ENCODE measurements around the gene ASIC5. TPM values are rescaled to one million over a fixed set of nuclear protein-coding genes. Genes with fewer than 3 reads are reported as not detected.
"Not testable (repeated sequence)": the region's sequence is repeated elsewhere in the genome, so short reads cannot be mapped to it uniquely, and the experiment has no call there.

The ASIC5 gene
- total and polyA plus RNA-seq, 7 experiments from 2014 or later: not detected

DNA sequence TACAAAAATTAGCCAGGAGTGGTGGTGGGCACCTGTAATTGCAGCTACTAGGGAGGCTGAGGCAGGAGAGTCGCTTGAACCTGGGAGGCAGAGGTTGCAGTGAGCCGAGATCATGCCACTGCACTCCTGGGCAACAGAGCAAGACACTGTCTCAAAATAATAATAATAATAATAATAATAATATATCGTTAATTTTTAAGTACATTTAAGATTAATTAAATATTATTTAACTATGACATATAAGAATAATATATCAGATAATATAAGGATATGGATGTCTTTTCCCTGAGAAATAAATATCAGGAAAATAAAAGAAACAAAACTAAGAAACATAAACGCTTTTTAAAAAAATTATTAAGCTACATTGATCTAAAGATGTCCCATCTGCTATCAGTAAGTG is 68.5 kb downstream of the ASIC5 start:
- H3K4me1 ChIP-seq (ENCODE audit: control insufficient read depth in 2 of 2, insufficient read depth in 2 of 2, low read length in 2 of 2); DNase-seq; CTCF ChIA-PET; H3K27ac ChIP-seq (ENCODE audit: low read depth, low read length); ATAC-seq; H3K27me3 ChIP-seq (ENCODE audit: control insufficient read depth in 2 of 2, insufficient read depth in 2 of 2, low read length in 2 of 2); H3K27ac Mint-ChIP-seq; H3K36me3 Mint-ChIP-seq; H3K27me3 Mint-ChIP-seq; H3K4me1 Mint-ChIP-seq; H3K9me3 Mint-ChIP-seq; H3K4me3 Mint-ChIP-seq; H3K9me3 ChIP-seq (ENCODE audit: control insufficient read depth in 2 of 3, low read length in 3 of 3); intact Hi-C loops (cut with micrococcal nuclease); POLR2A ChIA-PET; H3K4me3 ChIP-seq (ENCODE audit: low read length); H3K36me3 ChIP-seq (ENCODE audit: control insufficient read depth in 2 of 3, insufficient read depth in 3 of 3, low read length in 3 of 3): not testable (repeated sequence)

DNA sequence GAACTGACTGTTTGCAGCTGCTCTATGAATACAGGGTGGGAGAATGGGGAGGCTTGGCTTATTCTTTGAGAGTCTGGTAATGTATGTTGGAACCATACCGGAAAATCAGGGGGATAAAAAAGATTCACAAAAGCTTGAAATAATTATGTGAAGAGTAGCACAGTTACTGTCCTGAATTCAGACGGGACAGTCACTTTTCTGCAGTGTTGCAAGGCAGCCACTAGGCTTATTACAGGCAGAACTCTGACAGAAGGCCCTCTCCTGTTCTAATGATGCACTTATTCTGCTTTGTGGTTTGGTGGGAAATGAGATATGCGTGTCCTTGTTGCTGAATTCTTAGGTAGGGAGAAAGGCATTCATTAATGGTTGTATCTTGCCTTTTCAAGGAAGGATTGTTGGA is 70.1 kb downstream of the ASIC5 start:
- peaks cover 0 to 3% (median 0%) of the 10 kb centered on the region in 5 donors for H3K27me3 Mint-ChIP-seq
- intact Hi-C loops (cut with micrococcal nuclease): no loop called here
- H3K36me3 Mint-ChIP-seq: no peaks in the 10 kb centered on the region
- no peak overlapping the region for H3K4me3 Mint-ChIP-seq
- no peaks in the 10 kb centered on the region for H3K9me3 ChIP-seq (ENCODE audit: control insufficient read depth in 2 of 3, low read length in 3 of 3)
- H3K27ac Mint-ChIP-seq: no peak overlapping the region
- POLR2A ChIA-PET: no interaction called here
- H3K27me3 ChIP-seq (ENCODE audit: control insufficient read depth in 2 of 2, insufficient read depth in 2 of 2, low read length in 2 of 2): no peaks in the 10 kb centered on the region
- no peak overlapping the region for H3K4me3 ChIP-seq (ENCODE audit: low read length)
- no peaks in the 10 kb centered on the region for H3K4me1 ChIP-seq (ENCODE audit: control insufficient read depth in 2 of 2, insufficient read depth in 2 of 2, low read length in 2 of 2)
- CTCF ChIA-PET: no interaction called here
- no peaks in the 10 kb centered on the region for H3K4me1 Mint-ChIP-seq
- H3K36me3 ChIP-seq (ENCODE audit: control insufficient read depth in 2 of 3, insufficient read depth in 3 of 3, low read length in 3 of 3): no peaks in the 10 kb centered on the region
- ATAC-seq (no peak), DNase-seq (no peak)
- no peaks in the 10 kb centered on the region for H3K9me3 Mint-ChIP-seq
- H3K27ac ChIP-seq (ENCODE audit: low read depth, low read length): no peak overlapping the region

DNA sequence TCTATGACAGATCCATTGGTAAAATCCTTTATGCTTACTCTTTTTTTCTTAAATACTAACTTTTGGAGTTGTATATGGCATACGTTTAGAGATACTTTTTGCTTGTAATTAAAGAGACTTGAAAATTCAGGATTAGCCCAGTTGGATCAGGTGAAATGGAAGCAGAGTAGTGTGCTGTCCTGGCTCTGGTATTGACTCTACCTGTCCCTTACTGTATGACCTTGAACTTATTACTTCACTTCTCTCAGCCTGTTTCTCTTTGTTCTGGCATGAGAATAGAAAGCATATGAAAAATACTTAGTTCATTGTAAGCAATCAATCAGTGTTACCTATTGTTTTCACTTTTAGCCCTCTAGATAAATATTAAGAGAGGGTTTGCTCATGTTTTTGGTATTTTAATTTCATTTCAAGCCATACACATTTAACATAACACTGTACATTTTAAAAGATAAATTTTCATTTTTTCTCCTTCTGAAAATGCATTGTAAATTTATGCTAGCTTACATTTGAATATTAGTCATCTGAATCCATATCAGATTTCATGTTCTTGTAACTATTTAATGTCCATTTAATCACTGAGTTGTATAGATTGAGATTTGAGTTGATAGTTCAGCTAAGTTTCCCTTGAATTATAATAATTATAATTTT is 71.4 kb downstream of the ASIC5 start:
- POLR2A ChIA-PET: no interaction called here
- H3K9me3 Mint-ChIP-seq: no peaks in the 10 kb centered on the region

DNA sequence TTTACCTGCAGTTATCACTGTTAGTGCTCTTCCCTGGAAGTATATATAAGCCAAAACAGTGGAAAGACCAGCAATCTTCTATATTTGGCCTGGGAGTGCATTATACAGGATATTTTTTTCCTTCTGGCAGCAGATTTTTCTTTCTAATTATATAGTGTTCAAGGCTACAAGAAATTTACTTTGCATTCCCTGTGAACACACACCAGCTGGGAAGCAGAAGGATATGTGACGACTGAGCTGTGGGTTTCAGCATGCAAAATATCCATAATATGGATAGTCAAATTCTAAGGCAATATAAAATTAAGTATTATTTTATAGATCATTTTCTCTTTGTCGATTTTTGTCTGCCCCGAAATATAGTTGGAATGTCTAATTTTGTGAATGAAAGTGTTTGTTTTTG is 76.1 kb downstream of the ASIC5 start:
- DNase-seq (no peak), ATAC-seq (no peak)
- no peaks in the 10 kb centered on the region for H3K9me3 ChIP-seq (ENCODE audit: control insufficient read depth in 2 of 3, low read length in 3 of 3)
- H3K27ac ChIP-seq (ENCODE audit: low read depth, low read length): no peak overlapping the region
- POLR2A ChIA-PET: no interaction called here
- intact Hi-C loops (cut with micrococcal nuclease): loop anchor here in 1 of 2 donors (5.0 to 10.0 kb wide), 2 partner anchors 805 to 1153 kb away; no protein-coding TSS in a partner anchor
- CTCF ChIA-PET: no interaction called here
- H3K4me1 Mint-ChIP-seq: peaks cover 0 to 9% (median 0%) of the 10 kb centered on the region in 7 donors
- H3K36me3 Mint-ChIP-seq: no peaks in the 10 kb centered on the region
- no peaks in the 10 kb centered on the region for H3K9me3 Mint-ChIP-seq
- H3K4me3 Mint-ChIP-seq: no peak overlapping the region
- H3K4me3 ChIP-seq (ENCODE audit: low read length): no peak overlapping the region
- peaks cover 0 to 3% of the 10 kb centered on the region in 2 donors for H3K27me3 ChIP-seq (ENCODE audit: control insufficient read depth in 2 of 2, insufficient read depth in 2 of 2, low read length in 2 of 2)
- H3K27me3 Mint-ChIP-seq: peaks cover 0 to 11% (median 4%) of the 10 kb centered on the region in 5 donors
- no peaks in the 10 kb centered on the region for H3K36me3 ChIP-seq (ENCODE audit: control insufficient read depth in 2 of 3, insufficient read depth in 3 of 3, low read length in 3 of 3)
- H3K27ac Mint-ChIP-seq: no peak overlapping the region
- no peaks in the 10 kb centered on the region for H3K4me1 ChIP-seq (ENCODE audit: control insufficient read depth in 2 of 2, insufficient read depth in 2 of 2, low read length in 2 of 2)

More for the DNA sequence above, 71.4 kb downstream of the ASIC5 start:
- no peaks in the 10 kb centered on the region for H3K4me1 ChIP-seq (ENCODE audit: control insufficient read depth in 2 of 2, insufficient read depth in 2 of 2, low read length in 2 of 2)
- Mint-ChIP-seq H3K4me1 (peaks cover 0 to under 1% (median 0%) of the 10 kb centered on the region in 7 donors), H3K27ac (no peak overlapping the region), H3K27me3 (peaks cover 0 to 4% (median 1%) of the 10 kb centered on the region in 5 donors), H3K4me3 (no peak overlapping the region), H3K36me3 (no peaks in the 10 kb centered on the region)
- ATAC-seq (no peak), DNase-seq (no peak)
- H3K27ac ChIP-seq (ENCODE audit: low read depth, low read length): no peak overlapping the region
- no peaks in the 10 kb centered on the region for H3K36me3 ChIP-seq (ENCODE audit: control insufficient read depth in 2 of 3, insufficient read depth in 3 of 3, low read length in 3 of 3)
- H3K4me3 ChIP-seq (ENCODE audit: low read length): no peak overlapping the region
- H3K9me3 ChIP-seq (ENCODE audit: control insufficient read depth in 2 of 3, low read length in 3 of 3): no peaks in the 10 kb centered on the region
- CTCF ChIA-PET: no interaction called here
- intact Hi-C loops (cut with micrococcal nuclease): no loop called here
- peaks cover 0 to 2% of the 10 kb centered on the region in 2 donors for H3K27me3 ChIP-seq (ENCODE audit: control insufficient read depth in 2 of 2, insufficient read depth in 2 of 2, low read length in 2 of 2)

DNA sequence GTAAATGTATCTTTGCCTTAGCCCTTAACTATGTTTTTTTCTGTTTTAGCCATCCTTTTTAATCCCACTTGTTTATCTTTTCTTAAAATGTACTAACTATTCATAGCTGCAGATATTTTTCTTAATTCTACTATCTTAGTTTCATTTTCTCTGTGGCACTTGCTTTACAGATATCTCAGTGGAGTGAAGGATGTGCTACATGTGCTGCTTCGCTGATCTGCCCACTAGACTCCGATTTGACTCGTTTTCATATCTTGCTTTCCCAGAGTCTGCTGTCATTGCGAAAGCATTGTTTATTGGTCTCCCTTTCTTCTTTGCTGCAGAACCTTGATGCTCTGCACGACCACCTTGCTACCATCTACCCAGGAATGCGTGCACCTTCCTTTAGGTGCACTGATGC is 76.7 kb downstream of the ASIC5 start:
- Mint-ChIP-seq H3K9me3 (no peaks in the 10 kb centered on the region), H3K27ac (no peak overlapping the region), H3K4me1 (peaks cover 0 to 9% (median 0%) of the 10 kb centered on the region in 7 donors), H3K4me3 (no peak overlapping the region), H3K27me3 (peaks cover 0 to 11% (median 4%) of the 10 kb centered on the region in 5 donors), H3K36me3 (no peaks in the 10 kb centered on the region)
- H3K4me3 ChIP-seq (ENCODE audit: low read length): no peak overlapping the region
- no peaks in the 10 kb centered on the region for H3K36me3 ChIP-seq (ENCODE audit: control insufficient read depth in 2 of 3, insufficient read depth in 3 of 3, low read length in 3 of 3)
- H3K27me3 ChIP-seq (ENCODE audit: control insufficient read depth in 2 of 2, insufficient read depth in 2 of 2, low read length in 2 of 2): peaks cover 0 to 3% of the 10 kb centered on the region in 2 donors
- H3K4me1 ChIP-seq (ENCODE audit: control insufficient read depth in 2 of 2, insufficient read depth in 2 of 2, low read length in 2 of 2): no peaks in the 10 kb centered on the region
- no peak for ATAC-seq
- no peak overlapping the region for H3K27ac ChIP-seq (ENCODE audit: low read depth, low read length)
- ChIA-PET CTCF (no interaction called here), POLR2A (no interaction called here)
- H3K9me3 ChIP-seq (ENCODE audit: control insufficient read depth in 2 of 3, low read length in 3 of 3): no peaks in the 10 kb centered on the region
- intact Hi-C loops (cut with micrococcal nuclease): loop anchor here in 1 of 2 donors (5.0 to 10.0 kb wide), 2 partner anchors 805 to 1152 kb away; no protein-coding TSS in a partner anchor
- DNase-seq: no peak

DNA sequence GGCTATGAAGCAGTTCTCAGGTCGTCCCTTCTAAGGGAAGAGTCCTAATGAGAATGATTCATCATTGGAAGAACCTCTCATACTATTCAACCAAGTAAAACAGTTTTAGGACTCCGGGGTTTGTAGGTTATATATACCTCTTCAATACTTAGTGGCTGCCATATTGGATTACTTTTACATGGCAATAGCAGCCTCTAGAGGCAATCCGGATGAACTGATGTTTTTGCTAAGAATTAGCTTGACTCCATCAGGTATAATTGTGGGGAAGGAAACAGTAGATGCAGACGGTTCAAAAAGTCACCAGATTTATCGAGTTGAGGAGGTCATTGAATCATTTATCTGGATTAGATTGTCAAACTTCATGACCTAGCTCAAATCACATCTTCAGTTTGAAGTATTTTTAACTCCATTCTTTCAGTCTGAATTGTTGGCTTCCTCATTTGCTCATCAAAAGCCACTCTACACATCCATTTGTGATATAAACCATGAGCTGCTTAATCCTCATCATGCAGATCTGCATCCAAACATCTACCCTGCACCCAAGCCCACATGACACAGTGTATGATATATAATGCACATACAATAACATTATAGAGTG is 78.9 kb downstream of the ASIC5 start:
- ChIA-PET POLR2A (no interaction called here), CTCF (interaction anchor here (1.3 kb wide), 1 partner anchor 344 kb away, joined by 4 read pairs; no protein-coding TSS in a partner anchor)
- Histone ChIP-seq H3K9me3 (ENCODE audit: control insufficient read depth in 2 of 3, low read length in 3 of 3) (no peaks in the 10 kb centered on the region), H3K36me3 (ENCODE audit: control insufficient read depth in 2 of 3, insufficient read depth in 3 of 3, low read length in 3 of 3) (no peaks in the 10 kb centered on the region), H3K4me3 (ENCODE audit: low read length) (no peak overlapping the region), H3K27me3 (ENCODE audit: control insufficient read depth in 2 of 2, insufficient read depth in 2 of 2, low read length in 2 of 2) (peaks cover 0 to 3% of the 10 kb centered on the region in 2 donors), H3K27ac (ENCODE audit: low read depth, low read length) (no peak overlapping the region), H3K4me1 (ENCODE audit: control insufficient read depth in 2 of 2, insufficient read depth in 2 of 2, low read length in 2 of 2) (no peaks in the 10 kb centered on the region)
- no peaks in the 10 kb centered on the region for H3K9me3 Mint-ChIP-seq
- DNase-seq (peak in 5 of 9 donors; percentile 4 to 46 (median 8)), ATAC-seq (peak; percentile 82)
- H3K4me1 Mint-ChIP-seq: peaks cover 0 to 9% (median 0%) of the 10 kb centered on the region in 7 donors
- no peak overlapping the region for H3K27ac Mint-ChIP-seq
- intact Hi-C loops (cut with micrococcal nuclease): loop anchor here (1.0 to 10.0 kb wide), 6 partner anchors 258 to 1235 kb away; no protein-coding TSS in a partner anchor
- H3K27me3 Mint-ChIP-seq: peaks cover 0 to 11% (median 9%) of the 10 kb centered on the region in 5 donors
- no peaks in the 10 kb centered on the region for H3K36me3 Mint-ChIP-seq
- H3K4me3 Mint-ChIP-seq: no peak overlapping the region
